Renal cortex interstitium (tissue), 11 donors: ENCODE data around the gene ADCY4. TPM values are rescaled to one million over a fixed set of nuclear protein-coding genes. Genes with fewer than 3 reads are reported as not detected.
A peak's percentile ranks its signal among the peaks of the same experiment; 100 is the strongest.
"Not testable (repeated sequence)": the region's sequence is repeated elsewhere in the genome, so short reads cannot be mapped to it uniquely, and the experiment has no call there.

ENCODE experiments used
- DNase-seq, 11 donors: peaks; one replicate each; pipeline ENCODE4 v3.0.0-alpha.2; 2013; ENCODE audit warnings: low read depth in 9 of 11, low spot score in 4 of 11; ENCODE audit errors: extremely low read depth in 1 of 11
- polyA plus RNA-seq, 3 donors: library from polyadenylated mRNA; unstranded; fragments of 120-200 nt; gene quantifications; one replicate each; pipeline ENCODE4 v1.2.1, GENCODE V29; 2013; ENCODE audit not compliant: insufficient read length in 3 of 3

Gene ADCY4
- polyA plus RNA-seq, 3 donors, result 15.7 to 25.1 (median 21.6) TPM

DNA sequence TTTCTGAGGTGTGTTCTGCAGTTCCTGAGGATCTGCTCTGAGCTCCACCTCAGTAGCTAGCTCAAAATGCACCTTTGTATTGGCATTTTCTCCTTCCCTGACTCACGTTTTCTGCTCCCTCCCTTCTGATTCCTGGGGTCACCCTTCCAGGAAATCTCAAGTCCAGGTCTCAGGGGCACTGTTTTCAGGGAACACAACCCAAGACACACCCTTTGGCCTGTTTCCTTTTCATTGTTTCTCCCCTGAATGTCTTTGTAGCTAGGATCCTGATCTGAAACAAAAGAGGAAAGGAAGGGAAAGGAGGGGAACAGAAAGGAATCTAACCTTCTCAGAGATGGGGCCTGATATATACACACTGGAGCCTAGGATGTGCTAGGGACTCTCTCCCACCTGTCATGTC is 12.3 kb upstream of the ADCY4 start:
- no peak for DNase-seq

DNA sequence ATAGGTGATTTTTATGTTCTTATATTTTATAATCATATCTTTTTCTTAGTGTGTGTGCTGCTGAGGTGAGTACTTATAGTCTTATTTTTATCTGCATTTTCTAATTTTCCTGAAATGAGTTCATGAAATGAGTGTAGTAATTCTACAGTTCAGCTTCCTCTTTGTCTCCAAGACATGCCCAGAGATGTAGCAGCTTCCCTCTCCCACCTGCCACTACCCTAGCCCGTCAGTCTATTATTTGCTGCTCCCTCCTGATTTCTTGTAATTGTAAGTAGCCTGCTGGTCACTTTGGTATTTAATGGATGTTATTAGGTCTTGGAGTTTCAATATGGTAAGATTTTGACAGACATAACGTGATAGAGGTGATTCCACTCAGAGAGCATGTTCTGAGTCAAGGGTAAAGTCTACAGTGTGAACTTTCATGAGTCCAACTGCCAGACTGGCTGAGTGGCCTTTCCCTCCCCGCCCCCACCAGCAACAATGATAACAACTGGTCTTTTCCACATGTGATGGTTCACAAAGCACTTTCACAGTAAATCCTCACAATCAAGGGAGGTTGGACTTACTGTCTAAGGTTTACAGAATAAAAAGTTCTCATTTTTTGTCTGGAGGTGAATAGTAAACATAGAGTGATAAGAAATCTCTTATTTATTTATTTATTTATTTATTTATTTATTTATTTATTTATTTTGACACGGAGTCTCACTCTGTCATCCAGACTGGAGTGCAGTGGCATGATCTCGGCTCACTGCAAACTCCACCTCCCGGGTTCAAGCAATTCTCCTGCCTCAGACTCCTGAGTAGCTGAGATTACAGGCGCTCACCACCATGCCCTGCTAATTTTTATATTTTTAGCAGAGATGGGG is 9.2 kb upstream of the ADCY4 start:
- DNase-seq, result no peak

DNA sequence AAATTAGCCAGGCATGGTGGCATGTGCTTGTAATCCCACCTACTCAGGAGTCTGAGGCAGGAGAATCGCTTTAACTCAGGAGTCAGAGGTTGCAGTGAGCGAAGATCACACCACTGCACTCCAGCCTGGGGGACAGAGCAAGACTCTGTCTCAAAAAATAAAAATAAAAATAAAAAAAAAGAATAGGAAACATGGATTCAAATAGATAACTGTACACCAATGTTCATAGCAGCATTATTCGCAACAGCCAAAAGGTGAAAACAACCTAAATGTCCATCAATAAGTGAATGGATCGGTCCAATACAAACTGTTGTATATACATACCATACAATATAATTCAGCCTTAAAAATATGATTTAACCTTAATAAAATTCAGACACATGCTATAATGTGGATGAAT is 8.0 kb upstream of the ADCY4 start:
- DNase-seq, result no peak

DNA sequence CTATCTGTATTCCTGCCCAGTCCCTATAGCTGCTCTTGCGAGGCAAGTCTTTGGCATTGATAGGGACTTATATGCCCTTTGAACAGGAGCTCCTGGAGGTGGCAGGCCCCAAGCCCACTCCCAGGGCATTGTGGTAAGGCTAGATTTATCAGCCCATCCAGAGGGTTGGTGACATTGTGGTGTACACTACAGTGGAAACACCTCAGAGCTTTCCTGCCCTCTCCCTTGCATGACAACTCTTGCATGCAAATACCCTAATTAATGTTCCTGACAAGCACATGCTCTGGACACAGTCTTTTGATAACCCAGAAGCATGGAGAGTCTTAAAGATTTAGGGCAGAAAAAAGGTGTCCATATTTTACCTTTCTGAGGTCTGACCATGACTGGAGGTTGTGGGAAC is 5.7 kb upstream of the ADCY4 start:
- no peak for DNase-seq

DNA sequence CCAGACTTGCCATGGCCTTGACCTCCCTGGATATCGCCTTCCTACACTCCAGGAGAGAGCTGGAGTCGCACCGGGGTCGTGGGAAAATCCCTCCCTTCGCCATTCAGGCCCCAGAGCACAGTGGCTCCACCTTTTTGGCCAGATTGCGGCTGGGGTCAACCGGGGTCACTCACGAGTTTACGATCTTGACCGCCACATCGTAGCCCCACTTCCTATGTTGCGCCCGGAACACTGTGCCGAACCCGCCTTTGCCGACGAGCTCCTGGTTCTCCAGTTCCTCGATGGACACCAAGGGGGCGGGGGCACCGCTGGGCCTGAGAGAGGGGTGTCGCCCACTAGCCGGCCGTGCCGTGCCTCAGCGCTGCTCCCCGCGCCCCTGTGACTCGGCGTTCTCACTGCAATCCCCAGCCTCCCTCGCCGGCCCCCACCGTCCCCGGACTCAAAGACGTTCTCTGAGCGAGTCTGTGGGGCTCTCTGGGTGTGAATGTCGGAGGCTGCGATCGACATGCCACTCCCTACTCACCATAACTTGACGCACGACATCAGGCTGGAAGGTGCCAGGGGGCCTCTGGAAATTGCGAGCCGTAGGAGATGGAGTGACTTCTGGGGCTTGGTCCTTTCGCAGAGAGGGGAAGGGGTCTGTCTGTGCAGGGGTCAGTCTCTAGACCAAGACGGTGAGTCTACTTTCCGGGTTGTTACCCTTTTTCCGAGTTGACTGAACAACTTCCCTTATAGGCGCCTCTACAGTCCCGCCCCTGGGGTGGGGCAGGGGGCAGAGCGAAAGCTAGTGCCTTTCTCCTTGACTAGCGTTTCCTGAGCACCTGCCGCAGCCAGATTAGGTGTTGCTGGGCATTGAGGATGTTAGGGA is 4.6 kb upstream of the ADCY4 start, which contains the start of gene RIPK3:
Gene RIPK3, minus strand, starts transcription at position 708 of the 868 bp plus-strand sequence. Its CDS starts 165 bp downstream, at position 543.
- DNase-seq, result no peak

DNA sequence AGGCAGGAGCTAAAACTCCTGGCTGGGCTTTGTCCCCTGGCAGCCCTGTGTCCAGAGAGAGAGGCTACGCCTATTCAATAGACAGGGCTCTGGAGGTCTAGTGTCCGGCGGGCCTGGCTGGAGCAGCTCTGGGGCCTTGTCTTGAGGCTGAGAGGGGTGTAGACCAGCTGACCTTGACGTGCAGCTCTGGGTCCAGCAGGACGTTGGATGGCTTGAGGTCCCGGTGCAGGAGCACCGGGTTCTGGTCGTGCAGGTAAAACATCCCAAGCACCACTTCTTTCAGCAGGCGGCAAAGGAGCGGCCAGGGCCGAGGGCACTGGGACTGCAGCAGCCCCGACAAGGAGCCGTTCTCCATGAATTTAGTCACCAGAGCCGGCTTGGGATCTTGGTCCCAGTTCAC is 4.0 kb upstream of the ADCY4 start:
- no peak for DNase-seq

DNA sequence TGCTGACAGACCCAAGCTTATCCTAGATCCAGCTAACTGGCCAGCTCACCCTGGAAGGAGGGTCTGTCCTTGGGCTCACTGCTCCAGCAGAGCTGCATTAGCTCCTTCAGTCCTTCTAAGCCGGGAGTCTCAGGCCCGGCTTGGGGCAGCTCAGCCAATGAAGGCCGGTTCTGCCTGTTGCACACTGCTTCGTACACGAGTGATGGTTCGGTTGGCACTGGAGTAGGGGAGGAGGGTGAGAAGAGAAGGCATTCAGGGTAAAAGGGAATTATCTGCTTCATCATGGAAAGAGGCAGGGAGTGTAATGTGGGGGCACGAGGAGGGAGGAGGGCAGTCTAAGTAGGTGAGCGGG is 2.9 kb upstream of the ADCY4 start:
- no peak for DNase-seq

DNA sequence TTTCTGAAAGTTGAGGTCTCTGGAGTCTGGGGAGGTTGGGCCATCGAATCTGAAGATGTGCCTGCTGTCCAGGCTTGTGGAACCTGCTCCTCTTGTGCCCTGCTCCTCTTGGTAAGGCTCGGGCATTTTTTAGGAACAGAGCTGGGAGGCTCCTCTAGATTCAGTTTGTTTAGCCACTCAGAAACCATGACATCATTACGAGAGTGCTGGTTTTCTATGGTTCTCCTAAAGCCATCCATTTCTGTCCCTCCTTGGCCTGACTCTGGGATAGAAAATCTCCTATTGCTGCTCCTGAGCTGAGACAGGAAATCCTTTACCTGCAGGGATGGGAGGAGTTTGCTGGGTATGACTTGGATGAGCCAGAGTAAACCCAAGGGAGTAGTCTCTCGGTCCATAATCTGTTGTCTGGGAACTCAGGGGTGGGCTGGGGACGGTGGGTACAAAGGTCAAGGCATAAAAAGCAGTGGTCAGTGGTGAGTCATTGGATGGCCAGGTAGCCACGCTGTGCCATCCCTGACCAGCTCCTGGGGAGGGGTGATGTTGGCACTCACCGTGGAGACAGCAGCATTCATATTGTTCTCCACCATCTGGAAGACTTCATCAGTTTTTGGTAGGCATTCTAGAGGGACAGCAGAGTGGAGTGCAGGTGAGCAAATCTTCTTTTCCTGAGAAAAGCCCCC is 2.4 kb upstream of the ADCY4 start:
- DNase-seq, result no peak

DNA sequence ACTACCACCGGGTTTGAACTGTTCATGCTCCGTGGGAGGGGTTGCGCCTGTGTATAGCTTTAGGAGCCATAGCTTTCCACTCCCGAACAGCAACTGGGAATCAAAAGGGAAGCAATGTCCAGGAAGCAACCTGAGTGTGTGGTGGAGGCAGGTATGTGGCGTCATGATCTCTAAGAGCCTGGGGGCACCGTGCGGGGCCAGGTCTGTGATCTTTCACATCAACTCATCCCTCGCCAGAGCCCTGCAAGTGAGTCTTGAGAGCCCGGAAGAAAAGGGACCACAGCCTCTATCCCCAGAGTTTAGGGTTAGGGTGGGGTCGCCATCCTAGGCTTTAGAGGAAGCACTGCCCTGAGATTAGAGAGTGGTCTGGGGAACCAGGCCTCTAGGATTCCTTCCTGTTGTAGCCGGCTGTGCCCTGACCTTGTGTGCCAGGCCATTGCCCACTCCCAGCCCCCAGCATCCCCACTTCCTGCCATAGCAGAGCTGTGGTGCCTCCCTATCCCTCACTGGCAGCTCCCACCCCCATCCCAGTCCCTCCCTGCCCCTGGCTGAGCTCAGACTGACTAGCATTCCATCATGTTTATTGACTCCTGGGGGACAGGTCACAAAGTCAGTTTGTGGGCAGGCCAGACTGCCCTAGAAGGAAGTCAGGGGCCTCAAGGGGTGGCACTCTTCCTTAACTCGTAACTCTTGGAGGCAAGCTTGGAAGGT is 745 bp upstream of the ADCY4 start:
- DNase-seq, result no peak

DNA sequence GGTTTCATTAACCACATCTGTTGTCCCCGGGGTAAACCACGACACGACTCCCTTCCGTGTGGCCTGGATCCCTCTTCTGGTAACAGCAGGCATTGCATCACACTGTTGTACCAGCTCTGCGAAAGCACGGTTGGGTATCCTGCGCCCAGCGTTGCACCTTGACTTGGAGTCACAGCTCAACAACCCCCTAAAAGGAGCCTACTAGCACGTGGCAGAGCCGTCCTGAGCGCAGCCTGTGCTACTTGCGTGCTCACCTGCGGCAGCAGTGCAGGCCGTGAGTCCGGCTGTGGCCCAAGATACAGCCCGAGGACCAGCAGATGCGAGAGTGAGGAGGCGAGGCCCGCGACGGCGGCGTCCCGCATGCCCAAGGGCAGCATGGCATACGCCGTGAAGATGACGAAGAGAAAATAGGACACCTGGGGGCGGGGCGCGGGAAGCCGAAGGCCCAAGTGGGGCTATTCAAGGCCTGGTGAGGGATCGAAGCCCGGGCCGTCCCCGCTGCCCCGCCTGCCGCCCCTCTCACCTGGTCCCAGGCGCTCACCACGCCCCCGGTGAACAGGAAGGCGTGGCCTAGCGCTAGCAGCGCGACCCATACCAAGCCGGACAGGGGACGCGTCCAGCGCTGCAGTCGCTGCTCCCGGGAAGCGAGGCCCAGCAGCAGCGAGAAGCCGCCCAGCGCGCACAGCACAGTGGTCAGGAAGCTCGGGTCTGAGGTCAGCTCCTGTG is 2.4 kb downstream of the ADCY4 start:
- DNase-seq, result peak in 5 of 11 donors; percentile 55 to 73 (median 71)

DNA sequence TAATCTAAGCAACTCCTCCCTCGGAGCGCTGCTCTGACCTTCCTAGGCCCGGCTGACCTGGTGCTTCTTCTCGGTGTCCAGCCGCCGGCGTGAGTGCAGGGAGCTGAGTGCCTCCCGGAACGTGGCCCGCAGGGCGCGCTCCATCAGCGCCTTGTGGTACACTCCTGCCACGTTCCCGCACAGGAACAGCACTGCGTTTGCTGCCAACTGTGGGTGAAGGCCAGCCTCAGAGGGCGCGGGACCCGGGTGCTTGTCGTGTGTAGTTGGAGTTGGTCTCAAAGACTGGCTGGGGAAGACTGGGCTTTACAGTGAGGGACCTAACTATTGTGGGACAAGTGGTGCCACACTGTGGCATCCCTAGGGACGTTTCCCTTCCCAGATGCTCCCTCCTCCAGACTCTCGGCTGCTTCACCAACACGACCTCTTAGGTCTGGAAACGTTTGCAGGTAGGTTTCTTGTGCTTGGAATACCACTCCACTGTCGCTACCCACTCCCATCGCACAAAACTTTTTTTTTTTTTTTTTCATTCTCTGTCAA is 3.1 kb downstream of the ADCY4 start:
- DNase-seq, result no peak

DNA sequence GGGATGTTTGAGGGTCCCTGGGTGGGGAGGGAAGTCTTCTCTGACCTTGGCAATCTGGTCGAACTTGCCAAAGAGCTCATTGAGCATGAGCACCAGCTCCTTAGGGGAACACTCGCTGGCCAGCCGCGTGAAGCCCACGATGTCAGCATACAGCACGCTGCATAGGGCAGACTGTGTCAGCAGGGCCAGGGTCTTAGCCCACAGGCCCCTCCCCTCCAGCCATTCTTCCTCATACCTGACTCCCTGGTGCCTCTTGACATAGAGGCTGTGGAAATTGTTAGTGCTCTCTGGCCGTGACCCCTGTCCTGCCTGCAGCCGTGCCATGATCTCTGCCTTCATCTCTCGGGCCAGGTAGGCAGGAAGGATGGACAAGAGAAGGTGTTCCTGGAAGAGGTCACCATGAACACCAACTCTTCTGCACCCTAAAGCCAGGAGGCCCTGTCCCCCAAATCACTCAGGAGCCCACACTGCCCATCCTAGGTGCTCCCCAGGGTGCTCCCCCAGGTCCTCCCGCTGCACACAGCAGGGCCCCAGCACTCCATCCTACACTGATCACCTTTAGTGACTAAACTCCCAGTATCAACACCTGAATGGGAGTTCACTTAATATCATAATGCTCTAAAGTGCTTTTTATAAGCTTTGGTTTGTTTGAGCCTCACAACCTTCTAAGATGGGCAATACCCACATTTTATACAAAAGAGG is 3.7 kb downstream of the ADCY4 start:
- no peak for DNase-seq

DNA sequence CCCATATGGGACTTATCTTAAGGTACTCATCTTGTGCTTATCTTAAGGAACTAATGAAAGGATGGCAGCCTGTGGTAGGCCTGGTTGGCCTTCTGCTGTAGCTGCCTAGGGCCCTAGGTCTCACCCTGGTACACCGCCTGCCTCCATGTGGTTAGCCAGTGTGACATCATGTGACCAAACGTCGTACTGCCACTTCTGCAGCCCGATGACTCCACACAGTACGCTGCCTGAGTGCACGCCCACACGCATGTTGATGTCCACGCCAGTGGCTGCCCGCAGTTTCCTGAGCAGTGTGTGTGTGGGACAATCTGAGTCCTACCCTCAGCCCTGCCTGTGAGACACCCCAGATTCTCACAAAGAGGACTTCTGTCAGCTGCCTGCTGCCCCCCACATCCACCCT is 5.1 kb downstream of the ADCY4 start:
- DNase-seq, result no peak

DNA sequence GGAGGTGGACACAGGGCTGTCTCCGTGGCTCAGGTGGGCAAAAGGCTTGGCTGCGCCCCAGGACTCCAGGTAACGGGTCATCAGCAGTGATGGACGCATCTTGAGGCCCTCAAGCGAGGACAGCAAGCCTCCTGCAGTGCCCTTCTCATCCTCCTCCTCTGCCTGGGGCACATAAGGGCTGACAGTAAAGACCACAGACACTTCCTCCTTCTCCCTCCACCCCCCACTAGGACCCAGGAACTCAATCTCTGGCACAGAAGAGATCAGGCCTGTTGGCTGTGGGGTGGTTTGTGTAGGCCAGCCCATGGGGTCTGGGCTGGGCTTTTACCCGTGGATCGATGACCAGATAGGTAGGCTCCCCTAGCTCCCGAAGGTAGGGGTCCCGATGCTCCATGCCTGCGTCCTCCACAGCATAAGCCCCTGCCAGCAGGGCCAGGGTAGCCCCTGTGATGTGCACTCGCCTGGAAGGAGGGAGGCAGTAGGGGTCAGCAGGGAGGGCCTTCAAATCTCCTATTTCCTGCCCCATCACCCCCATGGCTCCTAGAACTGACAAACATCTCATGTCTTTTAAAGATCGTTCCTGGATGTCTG is 5.7 kb downstream of the ADCY4 start:
- no peak for DNase-seq

DNA sequence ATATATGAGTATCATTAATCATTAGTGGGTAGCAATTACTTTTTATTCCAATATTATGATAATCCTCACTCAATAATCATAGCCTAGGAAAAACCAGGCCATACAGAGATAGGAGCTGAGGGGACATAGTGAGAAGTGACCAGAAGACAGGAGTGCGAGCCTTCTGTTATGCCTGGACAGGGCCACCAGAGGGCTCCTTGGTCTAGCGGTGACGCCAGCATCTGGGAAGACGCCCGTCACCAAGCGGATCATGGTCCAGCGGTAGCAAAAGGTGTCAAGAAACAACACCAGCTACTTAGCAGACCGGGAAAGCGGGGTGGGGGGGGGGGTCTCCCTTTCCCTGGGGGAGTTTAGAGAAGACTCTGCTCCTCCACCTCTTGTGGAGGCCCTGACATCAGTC is 7.0 kb downstream of the ADCY4 start:
- DNase-seq, result not testable (repeated sequence)

DNA sequence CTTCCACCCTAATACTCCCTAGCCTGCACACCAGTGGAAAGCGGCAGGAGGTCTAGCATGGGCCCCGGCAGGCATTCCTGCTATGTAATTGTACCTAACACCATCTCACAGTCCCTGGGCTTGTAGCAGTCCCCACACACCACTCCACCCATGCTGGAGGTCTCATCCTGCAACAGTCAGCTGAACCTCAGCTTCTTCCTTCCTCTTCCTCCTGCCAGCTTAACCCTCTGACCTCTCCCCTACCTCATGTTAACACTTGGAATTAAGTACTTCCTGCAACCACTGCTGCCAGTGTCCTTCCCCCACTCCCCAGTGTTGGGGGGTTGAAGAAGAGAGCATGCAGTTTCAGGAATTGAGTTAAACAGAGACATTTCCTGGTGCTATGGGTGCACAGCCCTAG is 7.6 kb downstream of the ADCY4 start:
- no peak for DNase-seq

DNA sequence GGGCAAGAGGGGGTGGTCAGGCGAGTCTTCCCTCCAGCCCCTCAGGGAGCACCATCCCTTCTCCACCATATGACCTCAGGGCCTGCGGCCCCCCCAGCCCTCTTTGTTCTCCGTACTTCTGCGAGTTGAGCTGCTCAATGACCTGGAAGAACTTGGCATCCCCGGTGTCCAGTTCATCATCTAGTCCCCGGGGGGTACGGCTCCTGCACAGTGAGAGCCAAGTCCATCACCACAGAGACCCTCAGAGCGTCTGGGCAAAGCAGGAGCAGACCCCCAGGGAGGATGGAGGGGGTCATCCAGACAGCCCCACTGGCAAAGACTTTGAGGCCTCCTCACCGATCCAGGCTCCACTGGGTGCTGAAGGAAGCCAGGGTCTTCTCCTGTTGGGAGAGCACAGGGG is 8.9 kb downstream of the ADCY4 start:
- no peak for DNase-seq
